H1 (cell line): ENCODE measurements around the gene PDZRN4. TPM values are rescaled to one million over a fixed set of nuclear protein-coding genes. Genes with fewer than 3 reads are reported as not detected.

Experiments
- CTCF ChIA-PET: fragments of 300-600 bp; sonication (Branson Sonifier 250); formaldehyde crosslinking; loops from one replicate; lab custom pipeline; 2021; ENCODE audit not compliant: partially characterized antibody; lab: Charles Lee
- POLR2A ChIA-PET: fragments of 300-600 bp; sonication (Branson Sonifier 250); formaldehyde crosslinking; loops from one replicate; lab custom pipeline; 2021; ENCODE audit warnings: inconsistent platforms; ENCODE audit not compliant: partially characterized antibody; lab: Charles Lee
- DNase-seq, 2 experiments: peaks; one replicate each; pipeline versions ENCODE4 v3.0.0 to v3.0.0-alpha.2; 2010 to 2022; ENCODE audit warnings: low spot score in 2 of 2, low read depth in 1 of 2, mixed read lengths in 1 of 2
- FAIRE-seq: peaks from 2 replicates; lab custom pipeline; 2011; peaks lifted over from hg19 to GRCh38; lab: Jason Lieb, UNC
- H2AFZ ChIP-seq: 2 replicates; pipeline ENCODE4 v1.8.1; 2012; ENCODE audit warnings: low read length, inconsistent platforms
- H2AK5ac ChIP-seq: 2 replicates; pipeline ENCODE4 v1.6.1; 2013; ENCODE audit warnings: low read depth, low read length
- H2BK120ac ChIP-seq: replicated peaks from 2 replicates; pipeline ENCODE3; 2013; ENCODE audit warnings: low read depth, low read length, inconsistent platforms
- H2BK12ac ChIP-seq: 2 replicates; pipeline ENCODE4 v1.6.1; 2013; ENCODE audit warnings: low read depth, low read length
- H2BK15ac ChIP-seq: 2 replicates; pipeline ENCODE4 v1.6.1; 2013; ENCODE audit warnings: low read length
- H2BK20ac ChIP-seq: 2 replicates; pipeline ENCODE4 v1.6.1; 2013; ENCODE audit warnings: low read length
- H2BK5ac ChIP-seq: 2 replicates; pipeline ENCODE4 v1.6.1; 2013; ENCODE audit warnings: low read depth, low read length
- H3K14ac ChIP-seq: 2 replicates; pipeline ENCODE4 v1.6.1; 2013; ENCODE audit warnings: inconsistent platforms; ENCODE audit not compliant: insufficient read length
- H3K18ac ChIP-seq: 2 replicates; pipeline ENCODE4 v1.6.1; 2013; ENCODE audit warnings: low read length; ENCODE audit errors: extremely low read depth
- H3K23ac ChIP-seq: 2 replicates; pipeline ENCODE4 v1.6.1; 2013; ENCODE audit warnings: inconsistent platforms; ENCODE audit not compliant: insufficient read length
- H3K23me2 ChIP-seq: 2 replicates; pipeline ENCODE4 v1.6.1; 2013; ENCODE audit warnings: low read depth, low read length
- H3K27ac ChIP-seq: 2 replicates; pipeline ENCODE4 v1.6.1; 2011; ENCODE audit warnings: low read depth, low read length, inconsistent platforms
- H3K27me3 ChIP-seq, 4 experiments: replicated peaks in 1 of 4; 1 replicate in 1 of 4; 2 replicates in 3 of 4; pipeline versions ENCODE4 v1.6.1 to v1.8.1; 2011 to 2013; ENCODE audit warnings: low read length in 3 of 4, mild to moderate bottlenecking in 3 of 4, inconsistent platforms in 2 of 4, mixed read lengths in 2 of 4, moderate library complexity in 1 of 4; ENCODE audit not compliant: control insufficient read depth in 3 of 4, insufficient read depth in 3 of 4; ENCODE audit errors: extremely low read depth in 1 of 4
- H3K36me3 ChIP-seq, 4 experiments: 2 replicates each; pipeline versions ENCODE4 v1.6.1 to v1.8.1; 2011 to 2013; ENCODE audit warnings: mild to moderate bottlenecking in 4 of 4, low read length in 3 of 4, moderate library complexity in 2 of 4, control low read depth in 1 of 4, inconsistent platforms in 1 of 4; ENCODE audit not compliant: insufficient read depth in 4 of 4, control insufficient read depth in 2 of 4
- H3K4ac ChIP-seq: replicated peaks from 2 replicates; pipeline ENCODE3; 2013; ENCODE audit warnings: low read length, low read depth, mixed read lengths, inconsistent platforms; ENCODE audit not compliant: insufficient read length
- H3K4me1 ChIP-seq, 4 experiments: replicated peaks in 1 of 4; 1 replicate in 1 of 4; 2 replicates in 3 of 4; pipeline versions ENCODE4 v1.6.1 to v1.8.1; 2011 to 2013; ENCODE audit warnings: low read length in 3 of 4, inconsistent platforms in 2 of 4, mixed read lengths in 1 of 4; ENCODE audit not compliant: insufficient read depth in 4 of 4, control insufficient read depth in 3 of 4
- H3K4me2 ChIP-seq, 2 experiments: 2 replicates each; pipeline versions ENCODE4 v1.6.1 to v1.8.1; 2011 to 2013; ENCODE audit warnings: low read depth in 2 of 2, low read length in 2 of 2, control low read depth in 1 of 2, inconsistent platforms in 1 of 2, mild to moderate bottlenecking in 1 of 2; ENCODE audit not compliant: insufficient read depth in 1 of 2
- H3K4me3 ChIP-seq, 4 experiments: fragments of 200-600, 300-600 bp in 1 of 4; sonication (generic), shearing (Covaris generic), sonication (Bioruptor Twin) in 1 of 4; 2 replicates each; pipeline versions ENCODE4 v1.5.1 to v1.8.1; 2011 to 2016; ENCODE audit warnings: low read length in 4 of 4, low read depth in 3 of 4, control low read depth in 2 of 4, inconsistent platforms in 2 of 4, mild to moderate bottlenecking in 2 of 4, mixed read lengths in 1 of 4, moderate library complexity in 1 of 4; ENCODE audit not compliant: insufficient read depth in 2 of 4; ENCODE audit errors: extremely low read depth in 1 of 4
- H3K56ac ChIP-seq: replicated peaks from 2 replicates; pipeline ENCODE3; 2013; ENCODE audit warnings: low read depth, mild to moderate bottlenecking, mixed read lengths, low read length, inconsistent platforms; ENCODE audit not compliant: insufficient read length
- H3K79me1 ChIP-seq: 2 replicates; pipeline ENCODE4 v1.6.1; 2013; ENCODE audit warnings: low read depth, low read length, control low read depth
- H3K79me2 ChIP-seq, 2 experiments: 2 replicates each; pipeline versions ENCODE4 v1.6.1 to v1.8.1; 2012 to 2013; ENCODE audit warnings: low read length in 2 of 2, mild to moderate bottlenecking in 2 of 2, inconsistent platforms in 1 of 2; ENCODE audit not compliant: insufficient read depth in 2 of 2, control insufficient read depth in 1 of 2
- H3K9ac ChIP-seq, 4 experiments: replicated peaks in 1 of 4; 1 replicate in 1 of 4; 2 replicates in 3 of 4; pipeline versions ENCODE4 v1.6.1 to v1.8.1; 2011 to 2013; ENCODE audit warnings: low read depth in 3 of 4, low read length in 3 of 4, control low read depth in 2 of 4, mild to moderate bottlenecking in 2 of 4, moderate library complexity in 2 of 4, inconsistent platforms in 1 of 4; ENCODE audit errors: extremely low read depth in 1 of 4
- H3K9me3 ChIP-seq, 2 experiments: 2 replicates each; pipeline versions ENCODE4 v1.6.1 to v1.8.1; 2012 to 2013; ENCODE audit warnings: mild to moderate bottlenecking in 2 of 2, moderate library complexity in 2 of 2, control low read depth in 1 of 2, inconsistent platforms in 1 of 2, low read depth in 1 of 2, low read length in 1 of 2, mixed read lengths in 1 of 2; ENCODE audit not compliant: insufficient read depth in 2 of 2
- H4K20me1 ChIP-seq, 2 experiments: replicated peaks in 1 of 2; 2 replicates each; pipeline versions ENCODE3 to v1.8.1; 2011 to 2013; ENCODE audit warnings: inconsistent platforms in 2 of 2, low read length in 2 of 2, mild to moderate bottlenecking in 1 of 2; ENCODE audit not compliant: insufficient read depth in 2 of 2, control insufficient read depth in 1 of 2
- H4K5ac ChIP-seq: 2 replicates; pipeline ENCODE4 v1.6.1; 2013; ENCODE audit warnings: low read length, low read depth, mixed read lengths, inconsistent platforms; ENCODE audit not compliant: insufficient read length
- H4K8ac ChIP-seq: 2 replicates; pipeline ENCODE4 v1.8.0; 2013; ENCODE audit warnings: mild to moderate bottlenecking, moderate library complexity, low read length, inconsistent platforms; ENCODE audit not compliant: insufficient read depth; ENCODE audit errors: extremely low read depth
- H4K91ac ChIP-seq: replicated peaks from 2 replicates; pipeline ENCODE3; 2013; ENCODE audit warnings: low read length, mixed read lengths, inconsistent platforms; ENCODE audit not compliant: insufficient read length
- POLR2A ChIP-seq, 2 experiments: IDR thresholded peaks; 1 replicate in 1 of 2; 2 replicates in 1 of 2; pipeline ENCODE4 v1.6.1; 2011; ENCODE audit warnings: low read depth in 2 of 2, low read length in 2 of 2, mild to moderate bottlenecking in 2 of 2; ENCODE audit errors: control extremely low read depth in 1 of 2
- YY1 ChIP-seq: IDR thresholded peaks from 2 replicates; pipeline ENCODE4 v1.6.1; 2011; ENCODE audit warnings: low read depth, mild to moderate bottlenecking, low read length
- WGBS, 2 experiments: shearing (Covaris generic) in 1 of 2; methylation state at CpG; one replicate each; pipeline versions ENCODE4 v1.1.6 to v1.1.7; 2013 to 2015; ENCODE audit warnings: low lambda C conversion rate in 2 of 2, mixed read lengths in 2 of 2, inconsistent platforms in 1 of 2, low coverage in 1 of 2, missing lambda C conversion rate in 1 of 2; ENCODE audit not compliant: insufficient replicate concordance in 2 of 2, insufficient coverage in 1 of 2, insufficient read length in 1 of 2; ENCODE audit errors: extremely low coverage in 1 of 2, missing lambda C conversion rate in 1 of 2; 5-methylcytosine and 5-hydroxymethylcytosine counted together
- polyA plus RNA-seq, 7 experiments: library from polyadenylated mRNA; depleted of rRNA in 3 of 7; stranded (reverse) in 5 of 7; unstranded in 2 of 7; fragments of >200 nt in 5 of 7; fragments of 200-250 nt in 2 of 7; gene quantifications; 1 replicate in 5 of 7; 2 replicates in 1 of 7; 4 replicates in 1 of 7; pipeline versions ENCODE4 v1.2.1 to v1.2.3, GENCODE V29; 2011 to 2013; ENCODE audit warnings: missing spikeins in 2 of 7, mixed read lengths in 2 of 7
- total RNA-seq: library from RNA; stranded (reverse); fragmentation: NEBNext Ultra II Directional; extraction: Animal tissue kit (Norgen Biotek cat#: 25700); gene quantifications from 2 replicates; pipeline ENCODE4 v1.2.1, GENCODE V29; 2021

Gene PDZRN4
- total and polyA plus RNA-seq, 2 of the 8 experiments (the other 6 are each of a cell fraction or from before 2014, with no cell fraction given), result not detected

DNA sequence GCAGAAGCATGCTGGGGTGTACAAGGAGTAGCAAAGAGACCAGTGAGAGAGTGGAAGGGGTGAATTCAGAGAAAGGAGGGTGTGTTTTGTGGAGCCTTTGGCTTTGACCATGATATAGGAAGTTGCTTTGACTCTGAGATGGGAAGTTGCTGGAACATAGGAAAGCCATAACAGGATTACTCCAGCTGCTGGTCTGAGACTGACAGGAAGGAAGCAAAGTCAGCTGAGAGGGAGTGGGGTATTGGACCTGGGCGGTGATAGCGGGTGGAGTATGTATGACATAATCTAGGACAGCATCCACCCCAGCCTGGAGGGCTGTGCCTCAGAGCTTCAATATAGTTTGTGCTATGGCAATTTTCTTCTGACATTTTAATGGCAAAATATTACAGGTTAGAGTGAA lies 324.4 kb downstream of the PDZRN4 start:
- Histone ChIP-seq H2BK12ac (no peak overlapping the region), H3K56ac (no peak overlapping the region), H2BK20ac (no peak overlapping the region), H3K4ac (no peak overlapping the region), H3K23me2 (no peaks in the 10 kb centered on the region), H4K20me1 (no peaks in the 10 kb centered on the region), H2BK120ac (no peak overlapping the region), H3K4me3 (no peak overlapping the region), H4K8ac (no peak overlapping the region), H3K9ac (no peak overlapping the region), H3K27me3 (no peaks in the 10 kb centered on the region; a peak in 1 of 7 replicates), H3K14ac (no peak overlapping the region), H4K5ac (no peak overlapping the region), H3K9me3 (no peaks in the 10 kb centered on the region), H3K79me1 (no peaks in the 10 kb centered on the region), H3K79me2 (no peaks in the 10 kb centered on the region), H2BK15ac (no peak overlapping the region), H3K27ac (no peak overlapping the region), H3K4me1 (peaks cover 0 to 3% (median 0%) of the 10 kb centered on the region in 4 experiments; a peak in 1 of 7 replicates), H3K18ac (no peak overlapping the region), H3K23ac (no peak overlapping the region), H3K4me2 (no peak overlapping the region), H3K36me3 (no peaks in the 10 kb centered on the region), H2AFZ (no peak overlapping the region), H2BK5ac (no peak overlapping the region), H2AK5ac (no peak overlapping the region), H4K91ac (no peak overlapping the region)
- FAIRE-seq, result no peak
- no peak for DNase-seq
- WGBS, 2 experiments, result 85% methylated on average over 2 of the region's 2 CpGs; no CpG with 5 or more reads in 1 of the 2 experiments
- CTCF ChIA-PET, result interaction anchor here (0.6 kb wide), 2 partner anchors 43 to 696 kb away, joined by 3 to 4 read pairs; no protein-coding TSS in a partner anchor
- POLR2A ChIA-PET, result no interaction called here
- TF ChIP-seq YY1 (no peak), POLR2A (IDR thresholded peaks at IDR 0.05; ENCODE audit: control extremely low read depth in 1 of 2, low read depth in 2 of 2, low read length in 2 of 2) (no peak)
